ENCODE data around the gene C5orf63. TPM values are rescaled to one million over a fixed set of nuclear protein-coding genes. Genes with fewer than 3 reads are reported as not detected.

C5orf63 gene
- total and polyA plus RNA-seq, 2 of the 8 experiments (the other 6 are each of a cell fraction or from before 2014, with no cell fraction given) = 0.67 to 0.71 TPM

DNA sequence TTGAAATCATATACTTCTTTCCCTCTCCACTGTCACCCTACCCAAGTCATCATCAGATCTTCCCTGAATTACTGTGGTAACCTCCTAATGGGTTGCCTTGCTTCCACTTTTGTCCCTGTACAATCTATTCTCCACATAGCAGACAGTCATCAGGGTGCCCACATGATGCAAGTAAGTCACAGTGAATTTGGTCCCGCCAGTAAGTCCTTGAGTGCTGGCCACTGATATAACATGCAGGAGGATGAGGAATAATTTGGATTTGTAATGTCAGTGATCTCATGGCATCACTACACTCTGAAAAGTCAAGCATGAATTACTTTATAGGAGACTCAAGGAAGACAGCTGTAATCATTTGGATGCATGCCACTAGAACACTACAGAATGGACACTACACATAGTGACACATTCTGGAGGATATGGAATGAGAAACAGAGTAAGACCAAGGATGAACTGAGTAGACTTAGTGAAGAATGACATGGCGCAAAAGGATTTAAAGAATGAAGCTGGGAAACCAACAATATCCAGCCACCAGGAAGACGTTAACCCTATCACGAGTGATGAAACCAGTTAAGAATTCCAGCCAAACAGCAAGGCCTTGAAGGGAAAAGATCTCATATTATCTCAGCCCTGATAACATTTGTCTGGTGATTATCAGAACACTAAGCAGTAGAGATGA lies 71.5 kb downstream of the C5orf63 start:
- 92% methylated on average over 4 of the region's 4 CpGs; no CpG with 5 or more reads in 1 of the 2 experiments for WGBS, 2 experiments (ENCODE audit: extremely low coverage in 1 of 2, insufficient coverage in 1 of 2, insufficient read length in 1 of 2, insufficient replicate concordance in 2 of 2, low coverage in 1 of 2, low lambda C conversion rate in 2 of 2, missing lambda C conversion rate in 1 of 2)
- Histone ChIP-seq H3K79me2 (ENCODE audit: control insufficient read depth in 1 of 2, insufficient read depth in 2 of 2, low read length in 2 of 2) (no peaks in the 10 kb centered on the region), H4K20me1 (replicated peaks in 1 of 2; ENCODE audit: control insufficient read depth in 1 of 2, insufficient read depth in 2 of 2, low read length in 2 of 2) (no peaks in the 10 kb centered on the region), H3K4me3 (ENCODE audit: extremely low read depth in 1 of 4, insufficient read depth in 2 of 4, low read depth in 3 of 4, low read length in 4 of 4) (no peak overlapping the region), H2AFZ (ENCODE audit: low read length) (no peak overlapping the region), H2BK12ac (ENCODE audit: low read depth, low read length) (no peak overlapping the region), H3K79me1 (ENCODE audit: low read depth, low read length) (no peaks in the 10 kb centered on the region), H4K5ac (ENCODE audit: insufficient read length, low read depth, low read length) (no peak overlapping the region), H3K9ac (replicated peaks in 1 of 4; ENCODE audit: extremely low read depth in 1 of 4, low read depth in 3 of 4, low read length in 3 of 4) (no peak overlapping the region), H3K9me3 (ENCODE audit: insufficient read depth in 2 of 2, low read depth in 1 of 2, low read length in 1 of 2) (no peaks in the 10 kb centered on the region), H3K27ac (ENCODE audit: low read depth, low read length) (no peak overlapping the region), H2BK15ac (ENCODE audit: low read length) (no peak overlapping the region), H3K36me3 (ENCODE audit: control insufficient read depth in 2 of 4, insufficient read depth in 4 of 4, low read length in 3 of 4) (no peaks in the 10 kb centered on the region), H3K56ac (replicated peaks; ENCODE audit: insufficient read length, low read depth, low read length) (no peak overlapping the region), H2BK120ac (replicated peaks; ENCODE audit: low read depth, low read length) (no peak overlapping the region), H2AK5ac (ENCODE audit: low read depth, low read length) (no peak overlapping the region), H2BK5ac (ENCODE audit: low read depth, low read length) (no peak overlapping the region), H3K23ac (ENCODE audit: insufficient read length) (no peak overlapping the region), H4K8ac (ENCODE audit: extremely low read depth, insufficient read depth, low read length) (no peak overlapping the region), H4K91ac (replicated peaks; ENCODE audit: insufficient read length, low read length) (no peak overlapping the region), H3K18ac (ENCODE audit: extremely low read depth, low read length) (no peak overlapping the region), H3K4me1 (replicated peaks in 1 of 4; ENCODE audit: control insufficient read depth in 3 of 4, insufficient read depth in 4 of 4, low read length in 3 of 4) (peaks cover 0 to 4% (median 0%) of the 10 kb centered on the region in 4 experiments; a peak in 2 of 7 replicates), H2BK20ac (ENCODE audit: low read length) (no peak overlapping the region), H3K14ac (ENCODE audit: insufficient read length) (no peak overlapping the region), H3K23me2 (ENCODE audit: low read depth, low read length) (no peaks in the 10 kb centered on the region; the same call in 1 of the 2 replicates), H3K4ac (replicated peaks; ENCODE audit: insufficient read length, low read depth, low read length) (no peak overlapping the region), H3K27me3 (replicated peaks in 1 of 4; ENCODE audit: control insufficient read depth in 3 of 4, extremely low read depth in 1 of 4, insufficient read depth in 3 of 4, low read length in 3 of 4) (no peaks in the 10 kb centered on the region), H3K4me2 (ENCODE audit: insufficient read depth in 1 of 2, low read depth in 2 of 2, low read length in 2 of 2) (no peak overlapping the region)
- ChIA-PET CTCF (ENCODE audit: partially characterized antibody) (no interaction called here), POLR2A (ENCODE audit: partially characterized antibody) (interaction anchor here (0.7 kb wide), 1 partner anchor 96 kb away, joined by 3 read pairs; no protein-coding TSS in a partner anchor)
- DNase-seq (ENCODE audit: low read depth in 1 of 2, low spot score in 2 of 2) = no peak
- TF ChIP-seq RBBP5 (IDR thresholded peaks at IDR 0.05; ENCODE audit: borderline replicate concordance, low read depth, low read length) = no peak
- no peak for FAIRE-seq

Other genes starting within 250 kb of the C5orf63 start
- 12.0 and 14.0 TPM in 2 replicates for gene MARCHF3, start 42.9 kb downstream of the C5orf63 start, total RNA-seq (2021; fragmentation: NEBNext Ultra II Directional; extraction: Animal tissue kit (Norgen Biotek cat#: 25700))
- 11.1 and 16.9 TPM in 2 replicates for gene MARCHF3, start 42.9 kb downstream of the C5orf63 start, polyA plus RNA-seq (2011; rRNA removed)
- 38.2 and 43.2 TPM in 2 replicates for gene MEGF10, start 217.3 kb upstream of the C5orf63 start, total RNA-seq (2021; fragmentation: NEBNext Ultra II Directional; extraction: Animal tissue kit (Norgen Biotek cat#: 25700))
- gene MEGF10, start 217.3 kb upstream of the C5orf63 start, polyA plus RNA-seq (2011; rRNA removed) = 27.8 and 53.1 TPM in 2 replicates

Measured in H1 (cell line).